Cardiac fibroblast (primary cell): ENCODE results near the gene ENKUR.
A peak's percentile ranks its signal among the peaks of the same experiment; 100 is the strongest.

Source experiments
- DNase-seq, 2 donors: peaks; one replicate each; pipeline versions ENCODE4 v3.0.0 to v3.0.0-alpha.2; 2010; ENCODE audit warnings: low read depth in 2 of 2
- H3K4me3 ChIP-seq, 2 donors: replicated peaks in 1 of 2; 1 replicate in 1 of 2; 2 replicates in 1 of 2; pipeline ENCODE4 v1.5.1; 2011; ENCODE audit warnings: low read depth in 2 of 2, low read length in 2 of 2, mild to moderate bottlenecking in 2 of 2, moderate library complexity in 1 of 2
- TF ChIP-seq, protein P1 (sequence below): IDR thresholded peaks from one replicate; pipeline ENCODE4 v1.5.1; 2011; ENCODE audit warnings: low read depth, mild to moderate bottlenecking, low read length, inconsistent platforms

Gene ENKUR

DNA sequence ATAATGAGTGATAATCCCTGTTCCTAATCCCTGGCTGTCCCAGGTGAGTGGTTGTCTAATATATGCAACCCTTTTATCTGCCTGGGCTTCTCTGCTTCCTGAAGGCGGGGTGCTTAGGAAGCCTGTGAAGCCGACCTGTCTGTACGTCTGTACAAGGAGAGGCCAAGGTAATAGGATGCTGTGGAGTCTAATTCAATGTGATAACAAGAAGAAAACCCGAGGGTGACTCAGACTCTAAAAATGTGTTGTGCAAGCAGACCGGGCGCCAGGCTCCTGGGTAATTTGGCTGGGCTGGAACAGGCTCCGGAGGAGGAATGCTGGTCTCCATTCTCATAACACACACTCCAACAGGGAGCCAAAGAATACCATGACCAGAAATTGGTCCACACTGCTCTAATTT lies 44.0 kb upstream of the ENKUR start:
- DNase-seq, result peak; percentile 92
- no peak overlapping the region for H3K4me3 ChIP-seq
- TF ChIP-seq, protein P1, sequence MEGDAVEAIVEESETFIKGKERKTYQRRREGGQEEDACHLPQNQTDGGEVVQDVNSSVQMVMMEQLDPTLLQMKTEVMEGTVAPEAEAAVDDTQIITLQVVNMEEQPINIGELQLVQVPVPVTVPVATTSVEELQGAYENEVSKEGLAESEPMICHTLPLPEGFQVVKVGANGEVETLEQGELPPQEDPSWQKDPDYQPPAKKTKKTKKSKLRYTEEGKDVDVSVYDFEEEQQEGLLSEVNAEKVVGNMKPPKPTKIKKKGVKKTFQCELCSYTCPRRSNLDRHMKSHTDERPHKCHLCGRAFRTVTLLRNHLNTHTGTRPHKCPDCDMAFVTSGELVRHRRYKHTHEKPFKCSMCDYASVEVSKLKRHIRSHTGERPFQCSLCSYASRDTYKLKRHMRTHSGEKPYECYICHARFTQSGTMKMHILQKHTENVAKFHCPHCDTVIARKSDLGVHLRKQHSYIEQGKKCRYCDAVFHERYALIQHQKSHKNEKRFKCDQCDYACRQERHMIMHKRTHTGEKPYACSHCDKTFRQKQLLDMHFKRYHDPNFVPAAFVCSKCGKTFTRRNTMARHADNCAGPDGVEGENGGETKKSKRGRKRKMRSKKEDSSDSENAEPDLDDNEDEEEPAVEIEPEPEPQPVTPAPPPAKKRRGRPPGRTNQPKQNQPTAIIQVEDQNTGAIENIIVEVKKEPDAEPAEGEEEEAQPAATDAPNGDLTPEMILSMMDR, result no peak

DNA sequence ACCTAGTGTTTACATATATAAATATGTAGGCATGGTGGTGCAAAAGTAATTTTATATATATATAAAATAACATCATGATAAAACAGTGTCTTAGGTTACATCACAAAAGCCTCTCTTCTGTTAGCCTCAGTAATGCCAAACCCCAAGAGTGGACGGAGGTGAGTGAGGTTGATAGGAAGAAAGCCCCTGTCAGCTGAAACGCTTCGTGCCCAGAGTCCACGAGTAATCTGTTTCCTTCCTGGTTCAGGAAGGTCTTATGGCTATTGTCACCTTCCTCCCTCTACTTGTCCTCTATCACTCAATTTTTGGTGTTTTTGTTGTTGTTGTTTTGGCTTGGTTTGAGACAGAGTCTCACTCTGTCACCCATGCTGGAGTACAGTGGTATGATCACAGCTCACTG lies 41.9 kb upstream of the ENKUR start:
- no peak for DNase-seq
- H3K4me3 ChIP-seq, result no peak overlapping the region
- TF ChIP-seq, protein P1, result no peak

DNA sequence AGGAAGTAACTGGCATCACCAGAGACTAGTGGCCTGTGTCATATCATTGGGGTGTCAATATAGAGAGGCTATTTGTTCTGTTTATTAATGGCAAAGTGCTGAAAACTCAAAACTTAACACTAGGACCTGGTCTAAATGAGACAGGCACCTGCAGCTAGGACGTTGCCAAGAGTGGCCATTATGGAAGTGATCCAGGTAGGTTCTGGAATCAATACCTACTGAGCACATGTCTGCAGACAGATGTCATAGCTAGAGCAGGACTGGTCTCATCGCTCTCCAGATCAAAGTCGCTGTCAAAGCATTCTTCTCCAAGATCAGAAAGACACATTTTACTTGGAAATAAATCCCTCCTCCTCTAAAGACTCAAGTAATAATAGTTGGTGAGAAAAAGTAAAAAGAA lies 40.8 kb upstream of the ENKUR start:
- no peak for DNase-seq
- no peak overlapping the region for H3K4me3 ChIP-seq
- TF ChIP-seq, protein P1, result no peak

DNA sequence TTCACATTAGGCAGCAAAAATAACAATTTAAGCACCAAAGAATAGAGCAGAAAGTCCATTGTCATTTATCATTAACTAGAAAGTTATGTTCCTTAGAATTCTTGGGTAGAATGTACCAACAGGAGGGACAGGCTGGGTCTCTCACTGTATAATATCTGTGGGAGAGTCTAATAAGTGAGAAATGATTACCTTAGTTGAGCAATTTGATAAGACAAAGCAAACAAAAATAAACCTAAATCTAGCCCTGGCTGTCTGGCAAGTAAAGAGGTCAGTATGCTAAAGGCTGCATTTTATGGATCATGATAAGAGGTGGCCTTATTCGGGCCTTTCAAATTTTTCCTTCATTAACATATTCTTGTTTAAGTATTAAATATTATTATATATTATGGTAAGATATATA lies 36.1 kb upstream of the ENKUR start:
- no peak overlapping the region for H3K4me3 ChIP-seq
- TF ChIP-seq, protein P1, result no peak
- no peak for DNase-seq

DNA sequence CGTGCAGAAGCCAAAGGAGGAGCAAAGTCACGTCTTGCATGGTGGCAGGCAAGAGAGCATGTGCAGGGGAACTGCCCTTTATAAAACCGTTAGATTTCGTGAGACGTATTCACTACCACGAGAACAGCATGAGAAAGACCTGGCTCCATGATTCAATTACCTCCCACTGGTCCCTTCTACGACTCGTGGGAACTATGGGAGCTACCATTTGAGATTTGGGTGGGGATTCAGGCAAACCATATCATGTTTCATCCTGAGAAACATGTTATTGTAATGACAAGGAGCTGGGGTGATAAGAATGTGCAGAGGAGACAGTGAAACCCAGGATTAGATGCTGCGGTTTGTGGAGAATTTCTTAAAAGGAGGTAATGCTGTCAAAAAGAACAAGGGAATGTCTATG lies 34.4 kb upstream of the ENKUR start:
- H3K4me3 ChIP-seq, result no peak overlapping the region
- no peak for DNase-seq
- TF ChIP-seq, protein P1, result no peak

DNA sequence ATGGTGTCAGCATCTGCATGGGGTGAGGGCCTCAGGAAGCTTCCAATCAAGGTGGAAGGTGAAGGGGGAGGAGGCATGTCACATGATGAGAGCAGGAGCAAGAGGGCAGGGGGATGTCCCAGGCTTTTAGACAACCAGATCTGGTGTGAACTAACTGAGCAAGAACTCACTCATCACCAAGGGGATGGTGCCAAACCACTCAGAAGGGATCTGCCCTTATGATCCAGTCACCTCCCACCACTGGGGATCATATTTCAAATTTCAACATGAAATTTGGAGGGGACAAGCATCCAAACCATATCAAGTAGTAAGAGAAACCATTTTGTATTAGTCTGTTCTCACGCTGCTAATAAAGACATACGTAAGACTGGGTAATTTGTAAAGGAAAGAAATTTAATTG lies 34.0 kb upstream of the ENKUR start:
- peak; percentile 18 to 32 for DNase-seq
- no peak overlapping the region for H3K4me3 ChIP-seq
- TF ChIP-seq, protein P1, result no peak

DNA sequence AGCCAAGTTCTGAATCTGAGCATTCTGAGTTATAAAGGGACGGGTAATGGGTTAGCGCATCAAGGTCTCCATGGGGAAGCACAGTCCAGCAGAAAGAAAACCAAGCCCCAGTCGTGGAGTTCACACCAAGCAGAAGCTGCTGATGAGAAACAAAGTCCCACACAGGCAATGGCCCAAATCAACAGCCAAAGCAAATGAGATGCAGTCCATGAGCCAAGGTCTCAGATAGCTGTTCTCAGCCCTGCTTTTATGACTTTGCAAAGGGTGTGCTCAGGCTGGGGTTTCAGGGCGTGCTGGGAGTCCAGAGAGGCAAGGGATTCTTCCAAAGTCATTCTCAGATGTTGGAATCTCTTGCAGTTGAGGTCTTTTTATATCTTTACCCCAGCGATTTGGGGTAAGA lies 32.5 kb upstream of the ENKUR start:
- TF ChIP-seq, protein P1, result no peak

More for the DNA sequence above, 32.5 kb upstream of the ENKUR start:
- DNase-seq, result peak in 1 of 2 donors; percentile 7
- no peak overlapping the region for H3K4me3 ChIP-seq
